Measurements from ENCODE around the gene AP2A2.
"Not testable (repeated sequence)": the region's sequence is repeated elsewhere in the genome, so short reads cannot be mapped to it uniquely, and the experiment has no call there.

AP2A2 gene

GRCh38 chr11:1000357-1001278 lies 74.9 kb downstream of the AP2A2 start:
- no peak for DNase-seq

DNA sequence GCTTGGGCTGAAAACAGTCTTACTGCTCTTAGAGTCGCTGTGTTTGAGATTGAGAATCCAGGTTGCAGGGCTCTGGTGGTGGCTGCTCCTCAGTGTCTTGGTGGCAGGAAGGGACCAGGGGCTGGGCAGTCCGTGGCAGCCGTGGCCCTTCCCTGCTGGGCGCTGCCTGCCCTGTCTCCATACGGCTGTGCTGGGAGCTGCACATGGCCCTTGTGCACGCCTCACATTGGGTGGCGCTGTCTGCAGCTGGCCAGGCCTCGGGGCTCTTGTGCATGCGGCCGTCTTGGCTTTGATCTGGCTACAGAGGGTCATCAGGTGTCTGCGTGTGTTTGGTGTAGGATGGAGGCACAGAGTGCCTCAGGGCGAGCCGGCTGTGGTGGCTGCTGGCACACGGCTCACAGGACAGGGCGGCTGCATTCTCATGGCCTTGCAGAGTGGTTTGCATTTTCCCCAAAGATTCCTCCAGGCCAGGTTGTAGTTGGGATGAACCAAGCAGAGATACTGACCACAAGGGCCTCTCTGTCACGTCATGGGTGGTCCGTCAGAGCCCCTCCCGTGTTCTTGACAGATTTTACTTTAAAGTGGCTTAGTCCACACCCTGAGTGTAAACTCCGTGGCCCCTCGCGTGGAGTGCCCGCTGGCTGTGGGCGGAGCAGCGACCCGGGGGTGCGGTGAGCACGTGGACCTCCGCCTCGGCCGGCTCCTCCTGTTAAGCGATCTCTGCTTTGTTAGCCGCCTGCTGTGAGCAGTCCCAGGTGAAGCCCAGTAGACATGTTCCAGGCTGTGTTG lies 76.1 kb downstream of the AP2A2 start:
- DNase-seq: no peak

GRCh38 chr11:1002406-1002984 lies 76.8 kb downstream of the AP2A2 start:
- DNase-seq: no peak

DNA sequence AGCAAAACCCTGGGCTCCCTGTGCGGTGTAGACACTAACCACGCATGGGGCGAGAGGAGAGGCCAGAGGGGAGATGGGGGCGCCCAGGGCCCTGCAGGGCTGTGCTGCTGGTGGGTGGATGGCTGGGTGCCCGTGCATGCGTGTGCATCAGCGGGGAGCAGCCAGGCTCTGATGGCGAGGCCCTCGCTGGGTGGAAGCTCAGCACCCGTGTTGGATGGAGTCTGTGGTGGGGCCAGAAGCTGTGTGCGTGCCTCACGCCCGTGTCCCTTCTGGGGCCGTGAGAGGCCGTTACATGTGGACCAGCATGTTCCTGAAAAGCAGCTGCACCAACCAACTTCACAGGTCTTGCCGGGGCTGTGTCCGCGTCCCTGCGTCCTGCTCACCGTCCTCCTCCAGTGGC lies 77.5 kb downstream of the AP2A2 start:
- no peak for DNase-seq

- no peak for DNase-seq
Observed at GRCh38 chr11:1005928-1006327, 80.3 kb downstream of the AP2A2 start.

GRCh38 chr11:1006762-1007161 lies 81.1 kb downstream of the AP2A2 start:
- no peak for DNase-seq

DNA sequence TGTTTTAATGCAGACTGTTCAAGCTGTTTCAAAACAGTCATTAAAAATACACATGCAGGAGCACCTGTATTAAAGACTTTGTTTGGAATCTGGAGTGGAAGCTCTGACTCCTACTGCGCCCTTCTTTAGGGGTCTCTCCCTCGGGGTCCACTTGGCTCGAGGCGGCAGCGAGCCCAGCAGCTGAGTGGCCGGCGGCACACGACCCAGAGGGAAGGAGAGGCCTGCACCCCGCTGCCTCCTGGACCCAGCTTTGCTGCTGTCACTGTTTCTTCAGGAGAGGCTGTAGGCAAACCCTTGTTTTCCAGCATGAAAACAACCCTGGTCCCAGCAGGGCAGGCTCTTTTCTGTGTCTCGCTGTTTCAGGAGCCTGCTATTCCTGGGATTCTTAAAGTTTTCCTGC lies 81.6 kb downstream of the AP2A2 start:
- no peak for DNase-seq

- DNase-seq: no peak
Observed at GRCh38 chr11:1008001-1008802, 82.5 kb downstream of the AP2A2 start.

- no peak for DNase-seq
Observed at GRCh38 chr11:1008803-1009145, 83.1 kb downstream of the AP2A2 start.

GRCh38 chr11:1009371-1009770 lies 83.7 kb downstream of the AP2A2 start:
- DNase-seq: no peak

GRCh38 chr11:1009991-1010390 lies 84.3 kb downstream of the AP2A2 start:
- no peak for DNase-seq

- no peak for DNase-seq
Observed at GRCh38 chr11:1010551-1011319, 85.1 kb downstream of the AP2A2 start.

DNA sequence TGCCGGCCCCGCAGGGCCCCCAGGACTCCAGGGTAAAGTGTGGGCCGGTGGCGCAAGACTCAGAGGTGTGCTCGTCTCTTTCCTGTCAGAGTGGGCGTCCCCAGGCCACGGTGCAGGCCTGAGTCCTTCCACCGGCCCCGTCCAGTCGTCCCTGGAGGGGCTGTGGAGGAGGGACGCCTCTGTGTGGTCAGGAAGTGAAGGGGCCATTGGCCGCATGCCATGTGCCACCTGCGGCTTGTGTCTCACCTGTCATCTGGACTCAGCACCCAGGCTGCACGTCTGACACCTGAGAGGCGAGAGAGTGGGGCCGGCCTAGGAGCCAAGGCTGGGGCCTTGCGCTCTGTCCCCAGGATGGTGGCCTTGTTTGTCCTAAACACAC lies 85.6 kb downstream of the AP2A2 start:
- no peak for DNase-seq

DNA sequence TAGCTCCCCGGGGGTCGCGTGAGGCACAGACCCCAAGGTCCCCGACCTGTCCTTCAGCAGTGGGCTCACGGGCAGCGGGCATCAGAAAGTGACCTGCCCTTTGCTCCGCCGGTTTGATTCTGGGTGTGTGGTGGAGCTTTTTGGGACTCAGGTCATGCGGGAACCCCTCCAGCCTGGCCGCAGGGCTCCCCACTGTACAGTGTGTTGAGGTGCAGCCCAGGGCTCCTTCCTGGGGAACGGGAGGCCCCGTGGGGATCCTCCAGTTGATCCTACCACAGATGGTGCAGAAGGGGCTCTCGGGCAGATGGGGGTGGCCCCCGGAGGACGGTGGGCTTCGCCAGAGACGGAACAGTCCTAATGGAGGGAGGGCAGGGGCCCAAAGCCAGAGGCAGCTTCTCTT lies 86.6 kb downstream of the AP2A2 start:
- DNase-seq: no peak

DNA sequence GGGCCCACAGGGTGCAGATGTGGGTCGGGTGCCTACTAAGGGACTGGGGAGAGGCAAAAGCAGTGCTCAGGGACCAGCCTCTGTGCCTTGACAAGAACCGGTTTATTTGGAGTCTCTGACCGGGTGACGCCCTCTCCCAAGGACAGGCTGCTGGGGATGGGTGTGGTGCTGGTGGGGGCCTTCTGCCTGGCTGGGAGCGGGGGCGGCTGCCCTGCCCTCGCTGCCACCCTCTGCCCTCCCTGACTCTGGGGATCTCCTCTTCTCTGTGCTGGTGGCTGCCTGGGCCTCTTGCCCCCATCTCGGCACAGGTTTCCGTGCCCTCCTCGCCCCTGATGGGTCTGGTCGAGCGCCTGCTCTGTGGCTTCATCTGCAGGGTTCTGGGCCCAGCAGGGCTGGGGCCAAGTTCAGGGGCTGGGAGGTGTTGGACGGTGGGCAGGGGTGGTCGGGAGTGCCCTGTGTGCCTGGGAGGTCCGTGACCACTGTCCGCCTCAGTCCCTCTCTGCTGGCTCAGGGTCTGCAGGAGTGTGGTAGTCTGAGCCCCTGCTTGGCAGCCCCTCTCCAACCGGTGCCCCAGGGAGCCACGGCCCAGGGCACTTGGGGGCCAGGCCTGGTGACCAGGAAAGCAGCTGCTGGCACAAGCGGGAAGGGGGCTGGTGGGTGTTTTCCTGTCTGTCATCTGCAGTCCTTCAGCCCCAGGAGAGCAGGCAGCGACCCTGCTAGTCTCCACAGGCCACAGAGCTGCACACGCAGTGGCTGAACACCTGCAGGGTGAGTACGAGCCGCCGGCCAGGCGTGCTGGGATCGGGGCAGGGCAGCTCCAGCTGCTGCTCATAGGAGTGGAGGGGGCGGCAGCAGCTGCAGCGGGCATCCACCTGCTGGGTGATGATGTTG lies 87.3 kb downstream of the AP2A2 start:
- DNase-seq: no peak

- no peak for DNase-seq
Observed at GRCh38 chr11:1013631-1013935, 87.9 kb downstream of the AP2A2 start.

- no peak for DNase-seq
Observed at GRCh38 chr11:1014276-1014675, 88.6 kb downstream of the AP2A2 start.

- no peak for DNase-seq
Observed at GRCh38 chr11:1015064-1015463, 89.4 kb downstream of the AP2A2 start.

DNA sequence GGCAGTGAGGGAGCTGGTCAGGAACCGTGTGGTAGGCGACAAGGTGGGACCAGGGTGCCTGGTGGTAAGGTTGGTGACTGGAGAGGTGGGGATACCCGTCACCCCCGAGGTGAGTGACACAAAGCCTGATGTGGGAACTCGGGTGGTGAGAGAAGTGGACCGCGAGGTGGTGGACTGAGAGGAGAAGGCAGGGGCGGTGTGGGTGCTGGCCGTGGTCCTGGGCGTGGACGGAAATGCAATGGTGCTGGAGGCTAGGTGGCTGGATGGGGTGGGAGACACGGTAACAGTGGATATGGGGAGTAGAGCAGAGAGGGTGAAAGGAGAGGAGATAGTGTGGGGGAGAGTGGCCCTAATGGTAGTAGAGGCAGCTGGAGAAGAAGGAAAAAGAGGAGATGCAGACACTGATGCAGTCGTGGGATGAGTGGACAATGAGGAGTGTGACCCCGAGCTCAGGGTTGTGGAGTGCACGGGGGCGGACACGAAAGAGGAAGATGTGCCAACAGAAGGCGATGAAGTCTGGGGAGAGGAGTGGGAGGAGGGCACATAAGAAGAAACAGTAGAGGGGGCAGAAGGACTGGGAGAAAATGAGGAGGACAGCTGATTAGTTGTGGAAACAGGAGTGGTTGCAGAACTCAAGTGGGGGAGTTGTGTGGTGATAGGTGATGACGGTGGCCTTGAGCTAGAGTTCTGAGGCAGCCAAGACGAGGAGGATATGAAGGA lies 90.3 kb downstream of the AP2A2 start:
- DNase-seq: peak; percentile 61

- not testable (repeated sequence) for DNase-seq
Observed at GRCh38 chr11:1016610-1017126, 91.0 kb downstream of the AP2A2 start.
